GM12865 (cell line): ENCODE data around the gene WDR26.
A peak's percentile ranks its signal among the peaks of the same experiment; 100 is the strongest.

Experiments used
- DNase-seq: peaks from one replicate; pipeline ENCODE4 v3.0.0; 2010; ENCODE audit warnings: low read depth
- H3K4me3 ChIP-seq: 2 replicates; pipeline ENCODE4 v1.5.1; 2011; ENCODE audit warnings: mild to moderate bottlenecking, low read depth, low read length, control low read depth
- CTCF ChIP-seq: IDR thresholded peaks from 2 replicates; pipeline ENCODE4 v1.5.1; 2011; ENCODE audit warnings: low read length, control low read depth, low read depth, inconsistent platforms; ENCODE audit not compliant: insufficient read depth; ENCODE audit errors: missing control alignments

The WDR26 gene

GRCh38 chr1:224380003-224380402 is 54.6 kb downstream of the WDR26 start:
- TF ChIP-seq CTCF, result no peak
- DNase-seq, result peak; percentile 68
- H3K4me3 ChIP-seq, result no peak overlapping the region; the same call in 1 of the 2 replicates

DNA sequence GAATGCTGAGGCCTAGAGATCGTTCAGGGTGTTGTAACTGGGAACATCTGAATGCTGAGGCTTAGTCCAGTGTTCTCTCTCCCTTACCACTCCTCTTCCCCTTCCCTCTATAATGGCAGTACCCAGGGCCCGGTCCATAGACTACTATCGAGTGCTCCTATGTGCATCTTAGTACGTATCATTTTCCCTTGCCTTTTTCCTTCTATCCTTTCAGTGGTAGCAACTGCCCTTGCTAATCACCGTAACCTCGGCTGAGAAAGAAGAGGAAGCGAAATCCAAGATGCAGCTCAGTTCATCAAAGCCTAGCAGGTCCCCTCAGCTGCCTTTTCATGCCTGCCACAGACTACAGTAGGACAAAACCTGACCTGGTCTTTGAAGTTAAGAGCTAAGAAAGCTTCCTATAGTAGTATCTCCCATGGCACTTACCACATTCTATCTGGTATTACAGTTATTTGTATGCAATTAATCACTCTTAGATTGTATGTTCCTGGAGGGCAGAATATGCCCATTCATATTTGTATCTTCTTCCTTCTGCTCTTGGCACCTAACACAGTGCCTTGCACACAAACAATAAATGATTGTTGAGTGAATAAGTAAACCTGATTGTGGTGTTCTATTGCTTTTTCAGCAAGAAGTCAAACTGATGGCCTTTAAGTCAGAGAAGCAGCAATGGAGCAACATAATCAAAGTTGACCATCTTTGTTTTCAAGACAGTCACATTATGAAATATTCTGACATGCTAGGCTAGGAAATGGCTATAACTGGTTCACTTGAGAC is 55.6 kb downstream of the WDR26 start:
- H3K4me3 ChIP-seq, result no peak overlapping the region
- DNase-seq, result peak; percentile 48
- no peak for TF ChIP-seq CTCF

GRCh38 chr1:224377676-224378006 is 57.0 kb downstream of the WDR26 start:
- DNase-seq, result peak; percentile 77
- no peak overlapping the region for H3K4me3 ChIP-seq
- no peak for TF ChIP-seq CTCF

GRCh38 chr1:224375059-224375458 is 59.5 kb downstream of the WDR26 start:
- no peak for TF ChIP-seq CTCF
- no peak for DNase-seq
- no peak overlapping the region for H3K4me3 ChIP-seq

- H3K4me3 ChIP-seq, result no peak overlapping the region
- DNase-seq, result no peak
- TF ChIP-seq CTCF, result no peak
Measured at GRCh38 chr1:224373008-224373590, 61.5 kb downstream of the WDR26 start.

DNA sequence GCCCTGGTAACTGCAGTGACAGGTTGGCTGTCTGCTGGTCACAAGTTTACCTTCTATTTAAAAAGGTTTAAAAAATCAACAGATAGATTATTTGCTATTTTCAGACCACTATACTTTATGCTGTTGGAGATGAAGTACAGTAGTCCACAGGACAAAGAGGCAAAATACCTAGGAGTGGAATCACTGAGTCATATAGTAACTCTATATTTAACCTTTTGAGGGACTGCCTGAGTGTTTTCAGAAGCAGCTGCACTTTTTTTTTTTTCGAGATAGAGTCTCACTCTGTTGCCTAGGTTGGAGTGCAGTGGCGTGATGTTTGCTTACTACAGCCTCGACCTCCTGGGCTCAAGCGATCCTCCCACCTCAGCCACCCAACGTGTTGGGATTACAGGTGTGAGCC is 66.2 kb downstream of the WDR26 start:
- no peak for TF ChIP-seq CTCF
- H3K4me3 ChIP-seq, result no peak overlapping the region
- peak; percentile 53 for DNase-seq

DNA sequence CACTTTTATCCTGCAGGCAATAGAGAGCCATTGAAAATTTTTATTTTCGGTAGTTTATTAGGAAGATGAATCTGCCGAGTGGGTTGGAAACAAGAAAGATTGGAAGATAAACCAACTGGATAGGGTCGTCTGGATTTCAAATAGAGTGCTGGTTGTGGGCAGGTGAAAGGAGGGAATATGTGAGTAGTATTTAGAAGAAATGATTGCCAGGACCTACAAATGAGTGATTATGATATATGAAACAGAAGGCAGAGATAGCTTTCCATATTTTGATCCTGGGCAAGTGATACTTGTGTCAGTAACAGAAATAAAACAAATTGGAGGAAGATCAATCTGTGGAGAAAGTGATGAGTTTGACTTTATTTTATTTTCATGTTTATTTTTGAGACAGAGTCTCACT is 75.4 kb downstream of the WDR26 start:
- H3K4me3 ChIP-seq, result no peak overlapping the region
- no peak for DNase-seq
- no peak for TF ChIP-seq CTCF
